T-helper 17 cell (primary cell): Measurements from ENCODE around the gene SERPINA3. TPM values are rescaled to one million over a fixed set of nuclear protein-coding genes. Genes with fewer than 3 reads are reported as not detected.

ENCODE experiments used
- ATAC-seq: fragments of 150-1000 bp; cut with Tn5 transposase; 2 replicates; pipeline ENCODE4 v1.10.0; 2021; ENCODE audit warnings: mild to moderate bottlenecking, moderate library complexity
- DNase-seq, 3 donors: peaks; one replicate each; pipeline versions ENCODE4 v3.0.0 to v3.0.0-alpha.2; 2020 to 2021
- H3K9me3 ChIP-seq: one replicate; pipeline ENCODE4 v1.7.0; 2013; ENCODE audit warnings: low read length, mild to moderate bottlenecking; ENCODE audit not compliant: control insufficient read depth, poor library complexity, severe bottlenecking
- H3K27ac Mint-ChIP-seq: one replicate; pipeline ENCODE4 v1.8.0; 2022; ENCODE audit warnings: mild to moderate bottlenecking, moderate library complexity, mixed read lengths
- H3K27me3 Mint-ChIP-seq: one replicate; pipeline ENCODE4 v1.8.0; 2022; ENCODE audit warnings: mixed read lengths
- H3K36me3 Mint-ChIP-seq: one replicate; pipeline ENCODE4 v1.8.0; 2022; ENCODE audit warnings: low read depth, mixed read lengths
- H3K4me1 Mint-ChIP-seq: one replicate; pipeline ENCODE4 v1.8.0; 2022; ENCODE audit warnings: mild to moderate bottlenecking, mixed read lengths
- H3K4me3 Mint-ChIP-seq: one replicate; pipeline ENCODE4 v1.8.0; 2022; ENCODE audit warnings: mild to moderate bottlenecking, moderate library complexity, mixed read lengths
- total RNA-seq, 4 donors: library from RNA in 2 of 4; stranded (reverse) in 2 of 4; gene quantifications; one replicate each; pipeline ENCODE4 v1.2.3 and lab custom pipeline; 2022 to 2026

The SERPINA3 gene
- total RNA-seq, 2 donors from 2014 or later: not detected

DNA sequence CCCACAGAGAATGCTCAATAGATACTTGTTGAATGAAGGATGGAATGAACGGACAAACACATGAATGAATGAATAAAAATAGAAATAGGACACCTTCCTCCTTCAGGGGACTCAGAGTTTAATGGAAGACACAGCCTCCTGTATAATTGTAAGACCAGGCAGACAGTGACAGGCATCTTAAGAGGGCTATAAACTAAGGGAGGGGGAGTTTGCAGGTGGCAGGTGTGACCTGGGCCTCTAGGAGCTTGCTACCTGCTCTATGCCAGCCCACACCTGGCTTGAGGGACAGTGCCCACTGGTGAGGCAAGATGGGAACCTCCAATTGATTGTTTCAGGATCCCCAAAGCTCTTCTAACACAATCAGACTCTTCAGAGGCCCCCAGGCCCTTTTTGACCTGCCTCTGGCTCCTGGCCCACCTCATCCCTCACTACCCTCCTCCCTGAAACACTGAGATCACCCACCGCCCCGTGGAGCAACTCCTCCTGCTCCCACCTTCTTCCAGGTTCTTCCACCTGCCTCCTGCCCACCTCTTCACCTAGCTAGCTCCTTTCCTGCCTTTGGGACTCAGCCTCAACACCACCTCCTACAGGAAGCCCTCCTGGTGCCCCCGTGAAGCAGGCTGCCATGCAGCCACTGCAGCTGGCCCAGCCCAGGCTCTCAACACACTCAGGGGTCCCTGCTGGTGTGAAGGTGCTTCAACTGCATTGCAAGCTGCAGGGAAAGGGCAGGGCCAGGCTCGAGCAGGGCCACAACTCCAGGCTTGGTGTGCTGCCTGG is 9.4 kb downstream of the SERPINA3 start:
- Mint-ChIP-seq H3K36me3 (no peaks in the 10 kb centered on the region), H3K27ac (no peak overlapping the region), H3K4me3 (no peak overlapping the region), H3K4me1 (no peaks in the 10 kb centered on the region), H3K27me3 (peaks cover 21% of the 10 kb centered on the region)
- peaks cover 6% of the 10 kb centered on the region for H3K9me3 ChIP-seq
- DNase-seq (no peak), ATAC-seq (no peak)

DNA sequence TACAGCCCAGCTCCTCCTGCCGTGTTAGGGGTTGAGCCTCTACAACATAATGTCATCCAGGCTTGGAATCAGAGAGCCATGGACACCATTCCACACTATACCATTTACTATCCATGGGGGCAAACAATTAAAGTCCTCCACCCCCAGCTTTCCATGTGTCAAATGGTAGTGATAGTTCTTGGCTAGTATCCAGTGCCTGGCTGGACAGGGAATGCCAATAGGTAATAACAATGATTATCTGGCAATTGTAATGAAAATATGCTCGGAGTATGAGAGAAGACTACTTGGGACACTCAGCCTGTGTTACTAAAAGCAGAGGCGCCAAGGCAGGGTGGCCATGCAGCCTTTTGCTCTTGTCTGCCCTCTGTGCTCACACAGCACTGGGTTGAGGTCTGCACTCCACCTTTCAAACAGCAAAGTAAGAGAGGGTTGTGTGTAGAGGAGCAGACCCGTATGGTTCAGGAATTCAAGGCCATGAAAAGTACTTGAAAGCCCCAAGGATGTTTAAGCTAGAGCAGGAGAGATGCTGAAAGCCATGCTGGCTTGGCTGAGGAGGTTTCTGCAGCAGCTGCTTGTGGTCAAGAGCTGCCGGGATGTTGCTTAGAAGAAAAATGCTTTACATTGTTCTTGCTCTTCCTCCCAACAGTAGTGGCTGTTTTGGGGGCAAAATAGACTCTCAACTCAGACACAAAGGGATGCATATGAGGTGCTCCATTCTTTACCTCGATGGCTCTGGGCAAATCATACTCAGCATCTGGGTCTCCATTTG is 10.6 kb downstream of the SERPINA3 start:
- H3K4me3 Mint-ChIP-seq: no peak overlapping the region
- ATAC-seq: no peak

DNA sequence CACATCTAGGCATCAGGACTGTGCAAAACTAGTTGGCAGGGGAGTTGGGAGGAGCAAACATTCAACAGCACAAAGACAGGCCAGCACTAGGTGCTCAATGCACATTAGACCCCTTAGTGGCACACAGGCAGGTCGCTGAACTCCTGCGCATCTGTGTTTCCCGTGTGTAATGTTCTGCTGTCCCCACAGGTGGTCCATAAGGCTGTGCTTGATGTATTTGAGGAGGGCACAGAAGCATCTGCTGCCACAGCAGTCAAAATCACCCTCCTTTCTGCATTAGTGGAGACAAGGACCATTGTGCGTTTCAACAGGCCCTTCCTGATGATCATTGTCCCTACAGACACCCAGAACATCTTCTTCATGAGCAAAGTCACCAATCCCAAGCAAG is 11.2 kb downstream of the SERPINA3 start:
- Mint-ChIP-seq H3K27me3 (peaks cover 36% of the 10 kb centered on the region), H3K36me3 (no peaks in the 10 kb centered on the region), H3K4me3 (no peak overlapping the region), H3K4me1 (no peaks in the 10 kb centered on the region), H3K27ac (no peak overlapping the region)
- ATAC-seq (no peak), DNase-seq (no peak)
- H3K9me3 ChIP-seq: peaks cover 3% of the 10 kb centered on the region

More for the DNA sequence above, 10.6 kb downstream of the SERPINA3 start:
- Mint-ChIP-seq H3K27me3 (peaks cover 31% of the 10 kb centered on the region), H3K4me1 (no peaks in the 10 kb centered on the region), H3K36me3 (no peaks in the 10 kb centered on the region), H3K27ac (no peak overlapping the region)
- H3K9me3 ChIP-seq: peaks cover 6% of the 10 kb centered on the region
- DNase-seq: no peak

DNA sequence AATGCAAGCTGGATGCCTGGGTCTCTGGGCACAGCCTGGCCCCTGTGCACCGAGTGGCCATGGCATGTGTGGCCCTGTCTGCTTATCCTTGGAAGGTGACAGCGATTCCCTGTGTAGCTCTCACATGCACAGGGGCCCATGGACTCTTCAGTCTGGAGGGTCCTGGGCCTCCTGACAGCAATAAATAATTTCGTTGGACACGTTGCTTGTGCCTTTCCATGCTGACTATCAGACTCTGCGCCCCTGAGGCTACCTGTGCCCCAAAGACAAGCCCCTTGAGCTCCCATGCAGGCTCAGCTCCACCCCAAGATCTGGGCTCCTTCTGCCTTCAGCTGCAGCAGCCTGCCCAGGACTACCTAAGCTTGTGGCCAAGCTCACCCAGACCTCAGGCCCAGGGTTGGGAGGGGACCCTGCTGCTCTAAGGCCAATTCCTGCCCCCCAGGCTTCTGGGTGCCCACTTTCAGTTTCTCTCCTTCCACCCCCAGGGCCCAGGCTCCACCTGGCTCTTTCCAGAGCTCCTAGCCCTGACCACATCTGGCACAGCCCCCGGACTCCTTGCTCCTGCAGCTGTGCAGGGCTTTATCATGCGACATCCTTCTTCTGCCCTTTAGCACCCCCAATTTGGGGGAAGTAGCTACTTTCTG is 11.8 kb downstream of the SERPINA3 start:
- no peak overlapping the region for H3K27ac Mint-ChIP-seq
- no peak overlapping the region for H3K4me3 Mint-ChIP-seq
- DNase-seq (no peak), ATAC-seq (no peak)
- H3K27me3 Mint-ChIP-seq: peaks cover 42% of the 10 kb centered on the region
- no peaks in the 10 kb centered on the region for H3K36me3 Mint-ChIP-seq
- H3K9me3 ChIP-seq: no peaks in the 10 kb centered on the region
- H3K4me1 Mint-ChIP-seq: no peaks in the 10 kb centered on the region

DNA sequence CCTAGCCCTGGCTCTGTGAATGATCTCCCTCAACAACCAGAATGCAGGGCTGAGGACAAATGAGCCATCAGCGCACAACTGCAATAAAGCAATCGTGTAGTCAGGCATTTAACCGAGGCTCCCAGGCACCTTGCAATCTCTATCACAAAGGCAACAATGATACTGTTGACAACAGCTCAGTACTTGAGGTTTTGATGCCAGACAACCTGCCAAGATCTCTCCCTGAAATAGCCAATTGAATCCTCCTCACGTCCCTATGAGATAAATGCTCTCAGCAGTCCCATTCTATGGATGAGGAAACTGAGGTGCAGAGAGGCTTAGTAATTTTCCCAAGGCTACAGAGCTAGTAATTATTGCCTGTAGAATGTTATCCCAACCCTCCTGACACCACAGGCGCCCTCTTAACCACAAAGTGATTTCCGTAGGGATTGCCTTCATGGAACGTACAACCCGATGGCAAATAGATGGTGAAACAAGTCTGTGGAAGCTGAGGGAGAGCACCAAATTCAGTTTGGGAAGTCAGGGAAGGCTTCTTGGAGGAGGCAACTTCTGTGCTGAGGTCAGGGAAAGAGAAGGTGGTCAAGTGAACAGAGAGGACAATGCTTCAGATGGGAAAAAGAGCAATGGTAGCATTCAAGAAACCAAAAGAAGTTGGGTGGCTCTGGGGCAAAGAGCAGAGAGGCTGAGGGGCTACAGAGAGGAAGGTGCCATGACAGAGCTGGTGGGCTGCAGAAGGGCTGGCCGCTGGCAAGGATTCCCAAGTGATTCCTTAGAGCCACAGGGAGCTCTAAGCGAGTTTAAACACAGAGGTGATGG is 12.6 kb downstream of the SERPINA3 start:
- no peak for ATAC-seq
- Mint-ChIP-seq H3K36me3 (no peaks in the 10 kb centered on the region), H3K4me3 (no peak overlapping the region), H3K27me3 (peaks cover 49% of the 10 kb centered on the region), H3K4me1 (no peaks in the 10 kb centered on the region), H3K27ac (no peak overlapping the region)
- H3K9me3 ChIP-seq: no peaks in the 10 kb centered on the region
- no peak for DNase-seq

DNA sequence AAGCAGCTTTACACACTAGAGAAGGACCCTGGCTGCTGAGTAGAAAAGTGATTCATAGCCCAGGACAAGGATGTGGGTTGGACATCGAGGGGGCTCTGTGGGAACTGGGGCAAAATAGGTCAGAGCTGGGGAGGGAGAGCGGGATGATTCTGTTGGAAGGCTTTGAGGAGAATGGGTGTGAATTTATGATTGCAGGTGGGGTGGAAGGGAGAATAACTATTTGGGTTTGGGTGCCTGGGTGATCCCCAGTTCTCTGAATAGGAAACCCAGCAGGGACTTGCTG is 13.1 kb downstream of the SERPINA3 start:
- no peak for DNase-seq
- ATAC-seq: no peak
- Mint-ChIP-seq H3K36me3 (no peaks in the 10 kb centered on the region), H3K4me3 (no peak overlapping the region), H3K4me1 (no peaks in the 10 kb centered on the region), H3K27me3 (peaks cover 52% of the 10 kb centered on the region), H3K27ac (no peak overlapping the region)
- H3K9me3 ChIP-seq: no peaks in the 10 kb centered on the region

DNA sequence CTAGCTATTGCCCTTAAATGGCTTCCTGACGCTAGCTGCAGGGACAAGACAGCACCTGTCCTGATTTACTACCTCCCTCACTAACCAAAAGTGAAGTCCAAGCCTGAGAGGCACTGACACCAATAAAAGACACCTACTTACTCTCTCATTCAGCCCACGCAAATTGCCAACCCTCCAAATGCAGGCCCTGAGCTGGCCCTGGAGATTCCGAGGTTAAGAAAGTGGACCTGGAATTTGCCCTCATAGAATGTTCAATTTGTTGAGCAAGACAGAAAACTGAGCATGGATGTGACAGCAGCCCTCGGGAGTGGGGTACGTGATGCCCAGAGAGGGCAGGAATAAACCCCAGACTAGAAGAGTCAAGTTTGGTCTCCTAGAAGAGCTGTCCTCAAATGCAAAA is 16.4 kb downstream of the SERPINA3 start:
- DNase-seq: no peak
- Mint-ChIP-seq H3K27me3 (peaks cover 56% of the 10 kb centered on the region), H3K4me3 (no peak overlapping the region), H3K27ac (no peak overlapping the region), H3K4me1 (no peaks in the 10 kb centered on the region), H3K36me3 (no peaks in the 10 kb centered on the region)
- H3K9me3 ChIP-seq: no peaks in the 10 kb centered on the region
- ATAC-seq: no peak

DNA sequence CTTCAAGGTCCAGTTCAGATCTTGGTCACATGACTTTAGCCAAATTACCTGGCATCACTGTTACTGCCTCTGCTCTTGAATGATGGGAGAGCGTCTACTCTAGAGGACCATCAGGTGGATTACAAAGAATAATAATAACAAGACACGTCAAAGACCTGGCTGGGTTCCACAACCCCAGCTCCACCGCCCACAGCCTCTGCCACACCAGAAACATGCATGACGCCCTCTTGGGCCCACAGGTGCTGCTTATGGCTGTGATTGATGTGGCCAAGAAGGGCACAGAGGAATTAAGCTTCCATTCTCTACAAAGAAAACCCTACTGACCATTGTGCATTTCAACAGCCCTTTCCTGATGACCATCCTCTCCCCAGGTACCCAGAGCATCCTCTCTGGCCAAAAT is 18.2 kb downstream of the SERPINA3 start:
- no peaks in the 10 kb centered on the region for H3K9me3 ChIP-seq
- Mint-ChIP-seq H3K27me3 (peaks cover 68% of the 10 kb centered on the region), H3K27ac (no peak overlapping the region), H3K4me1 (no peaks in the 10 kb centered on the region), H3K36me3 (no peaks in the 10 kb centered on the region), H3K4me3 (no peak overlapping the region)
- no peak for DNase-seq
- no peak for ATAC-seq

DNA sequence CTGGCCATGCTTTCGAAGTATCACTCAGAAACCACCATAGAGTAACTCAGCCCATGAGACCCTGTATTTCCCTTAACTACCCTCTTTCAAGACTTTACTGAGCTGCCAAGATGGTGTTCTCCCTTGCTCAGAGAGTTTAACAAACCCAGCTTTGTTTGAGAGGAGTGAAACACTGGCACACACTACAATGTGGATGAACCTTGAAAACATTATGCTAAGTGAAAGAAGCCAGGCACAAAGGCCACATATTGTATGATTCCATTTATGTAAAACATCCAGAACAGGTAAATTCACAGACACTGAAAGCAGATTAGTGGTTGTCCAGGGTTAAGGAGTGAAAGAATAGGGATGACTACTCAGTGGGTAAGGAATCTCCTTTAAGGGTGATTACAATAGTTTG is 18.9 kb downstream of the SERPINA3 start:
- DNase-seq (no peak), ATAC-seq (no peak)
- no peaks in the 10 kb centered on the region for H3K4me1 Mint-ChIP-seq
- no peaks in the 10 kb centered on the region for H3K9me3 ChIP-seq
- no peak overlapping the region for H3K4me3 Mint-ChIP-seq
- H3K27ac Mint-ChIP-seq: no peak overlapping the region
- peaks cover 68% of the 10 kb centered on the region for H3K27me3 Mint-ChIP-seq
- no peaks in the 10 kb centered on the region for H3K36me3 Mint-ChIP-seq

DNA sequence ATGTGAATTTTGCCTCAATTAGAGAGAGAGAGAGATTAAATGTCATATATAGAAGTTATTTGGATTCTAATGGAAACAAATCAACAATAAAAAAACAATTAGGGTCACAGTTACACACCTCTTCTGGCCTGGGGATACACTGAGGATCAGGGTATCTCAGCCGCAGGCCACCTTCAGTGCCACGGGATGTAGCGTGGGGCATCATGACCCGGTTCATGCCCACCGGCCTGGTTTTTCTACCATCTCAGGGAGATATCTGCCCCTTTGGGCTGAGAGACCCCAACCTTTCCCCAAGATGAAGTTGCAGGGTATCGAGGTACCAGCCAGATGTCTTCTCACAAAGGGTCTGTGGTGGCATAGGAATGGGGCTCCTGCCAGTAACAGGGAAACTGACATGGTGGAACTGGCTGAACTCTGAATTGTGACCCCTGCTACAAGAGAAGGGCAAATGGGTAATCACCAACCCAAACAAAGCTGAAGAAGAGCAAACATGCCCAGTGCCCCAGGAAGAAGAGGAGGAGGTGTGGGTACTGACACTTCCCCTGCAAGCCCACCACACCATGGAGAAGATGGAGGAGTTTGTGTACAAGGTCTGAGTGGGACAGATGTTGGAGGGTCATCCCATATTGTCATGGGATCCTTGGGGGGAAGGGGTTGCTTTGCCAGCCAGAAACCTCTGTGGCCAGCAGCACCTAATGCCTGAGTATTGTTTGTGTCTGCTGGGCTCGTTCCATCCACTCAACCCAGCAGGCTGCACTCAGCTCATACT is 19.5 kb downstream of the SERPINA3 start:
- H3K27ac Mint-ChIP-seq: no peak overlapping the region
- no peaks in the 10 kb centered on the region for H3K36me3 Mint-ChIP-seq
- no peak overlapping the region for H3K4me3 Mint-ChIP-seq
- H3K9me3 ChIP-seq: no peaks in the 10 kb centered on the region
- peaks cover 67% of the 10 kb centered on the region for H3K27me3 Mint-ChIP-seq
- H3K4me1 Mint-ChIP-seq: no peaks in the 10 kb centered on the region
- ATAC-seq: no peak
- no peak for DNase-seq

DNA sequence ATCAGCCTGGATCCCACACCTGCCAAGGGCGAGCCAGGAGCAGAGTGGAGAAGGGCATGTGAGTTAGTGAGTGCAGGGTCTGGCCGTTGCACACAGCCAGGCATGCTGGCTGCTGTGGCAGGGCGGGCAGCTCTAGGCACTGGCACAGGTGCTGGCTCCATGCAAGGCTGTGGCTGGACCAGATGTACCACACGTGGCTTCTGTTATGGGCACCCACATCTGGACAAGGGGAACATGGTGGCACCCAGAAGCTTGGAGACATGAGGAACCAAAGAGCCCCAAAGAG is 20.1 kb downstream of the SERPINA3 start:
- H3K27me3 Mint-ChIP-seq: peaks cover 62% of the 10 kb centered on the region
- H3K4me3 Mint-ChIP-seq: no peak overlapping the region
- ATAC-seq: no peak
- no peak for DNase-seq
- no peaks in the 10 kb centered on the region for H3K4me1 Mint-ChIP-seq
- H3K9me3 ChIP-seq: no peaks in the 10 kb centered on the region
- no peak overlapping the region for H3K27ac Mint-ChIP-seq
- no peaks in the 10 kb centered on the region for H3K36me3 Mint-ChIP-seq

DNA sequence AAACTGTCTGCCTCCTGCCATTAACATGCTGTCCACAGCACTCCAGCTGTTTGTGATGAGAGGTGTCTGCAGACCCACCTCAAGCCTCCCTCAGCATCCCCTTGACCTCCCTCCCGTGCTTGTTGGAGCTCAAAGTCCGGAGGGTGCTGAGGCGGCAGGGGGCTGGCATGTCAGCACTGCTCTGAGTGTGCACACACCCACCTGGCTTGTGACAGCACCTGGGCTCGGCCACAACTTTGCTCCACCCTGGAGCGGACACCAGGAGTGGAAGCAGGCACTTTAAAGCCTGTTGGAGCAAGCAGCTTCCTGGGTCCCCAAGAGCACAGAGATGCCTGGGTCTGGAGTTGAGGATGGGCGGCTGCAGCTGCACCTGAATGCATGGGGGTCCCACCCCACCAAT is 20.9 kb downstream of the SERPINA3 start:
- no peaks in the 10 kb centered on the region for H3K9me3 ChIP-seq
- Mint-ChIP-seq H3K27ac (no peak overlapping the region), H3K4me1 (no peaks in the 10 kb centered on the region), H3K36me3 (no peaks in the 10 kb centered on the region), H3K4me3 (no peak overlapping the region), H3K27me3 (peaks cover 53% of the 10 kb centered on the region)
- ATAC-seq (no peak), DNase-seq (no peak)

DNA sequence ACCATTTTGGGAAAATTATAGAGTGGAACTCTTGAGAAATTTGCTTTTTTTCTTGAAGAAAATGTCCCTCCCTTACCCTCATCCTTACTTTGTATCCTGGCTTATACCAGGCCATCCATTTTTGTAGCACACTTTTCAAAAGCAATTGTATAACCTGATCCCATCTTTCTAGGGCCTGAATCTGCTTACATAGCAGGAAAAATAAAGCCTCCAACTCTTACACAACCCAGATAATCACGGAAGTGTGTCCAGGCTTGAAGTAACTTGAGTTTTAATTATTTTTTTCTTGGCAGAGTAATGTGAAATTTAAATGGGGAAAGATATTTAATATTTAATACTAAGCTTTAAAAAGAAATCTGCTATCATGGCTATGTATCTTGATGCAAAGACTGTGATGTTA is 23.0 kb downstream of the SERPINA3 start:
- Mint-ChIP-seq H3K27me3 (peaks cover 43% of the 10 kb centered on the region), H3K36me3 (no peaks in the 10 kb centered on the region), H3K4me3 (no peak overlapping the region), H3K27ac (no peak overlapping the region), H3K4me1 (no peaks in the 10 kb centered on the region)
- ATAC-seq (no peak), DNase-seq (no peak)
- H3K9me3 ChIP-seq: no peaks in the 10 kb centered on the region
